ENCODE data around the gene PIK3IP1. TPM values are rescaled to one million over a fixed set of nuclear protein-coding genes. Genes with fewer than 3 reads are reported as not detected.
"Not testable (repeated sequence)": the region's sequence is repeated elsewhere in the genome, so short reads cannot be mapped to it uniquely, and the experiment has no call there.

The PIK3IP1 gene
- total and polyA plus RNA-seq, 2 donors from 2014 or later = 21.4 to 42.7 TPM

DNA sequence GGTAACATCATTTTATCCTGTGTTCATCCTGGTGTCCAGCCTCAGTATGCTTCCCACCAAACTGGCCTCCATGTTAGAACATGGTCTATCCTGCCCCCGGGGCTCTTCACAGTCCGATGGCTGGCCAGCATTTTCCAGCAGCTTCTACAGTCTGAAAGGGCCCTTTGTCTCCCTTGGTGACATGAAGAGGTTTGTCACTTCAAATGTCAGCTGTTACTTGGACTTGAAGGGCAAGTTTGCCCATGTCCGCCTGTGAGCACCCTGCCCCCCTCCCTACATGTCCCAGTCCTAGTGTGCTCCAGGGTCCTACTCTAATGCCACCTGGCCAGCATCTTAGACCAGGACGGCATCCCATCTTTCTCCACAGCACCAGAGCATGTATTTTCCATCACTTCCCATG lies 29.1 kb upstream of the PIK3IP1 start:
- H3K4me1 ChIP-seq (ENCODE audit: control insufficient read depth in 2 of 3, insufficient read depth in 2 of 3, low read depth in 1 of 3, low read length in 3 of 3) = peaks cover 0 to 3% (median 0%) of the 10 kb centered on the region in 3 donors
- H3K9me3 ChIP-seq (ENCODE audit: control insufficient read depth in 2 of 3, insufficient read depth in 1 of 3, low read length in 3 of 3) = no peaks in the 10 kb centered on the region
- DNase-seq (no peak), FAIRE-seq (no peak)
- no peak overlapping the region for H3K27ac ChIP-seq (ENCODE audit: low read depth in 2 of 2, low read length in 2 of 2)
- H3K4me3 ChIP-seq (ENCODE audit: low read length in 3 of 3) = no peak overlapping the region
- no peak overlapping the region for H3K9ac ChIP-seq (ENCODE audit: low read length in 3 of 3)
- intact Hi-C loops (cut with DNase I) = no loop called here
- no peak for TF ChIP-seq CTCF (IDR thresholded peaks at IDR 0.05; ENCODE audit: borderline replicate concordance, extremely low read depth, insufficient read depth)
- peaks cover 0 to 6% (median 2%) of the 10 kb centered on the region in 3 donors for H3K36me3 ChIP-seq (ENCODE audit: control insufficient read depth in 2 of 3, insufficient read depth in 3 of 3, low read length in 3 of 3)
- H3K27me3 ChIP-seq (ENCODE audit: control insufficient read depth, insufficient read depth, low read length) = no peaks in the 10 kb centered on the region

GRCh38 chr22:31314220-31314619 lies 21.9 kb upstream of the PIK3IP1 start:
- intact Hi-C loops (cut with DNase I); DNase-seq; H3K9me3 ChIP-seq (ENCODE audit: control insufficient read depth in 2 of 3, insufficient read depth in 1 of 3, low read length in 3 of 3); H3K27me3 ChIP-seq (ENCODE audit: control insufficient read depth, insufficient read depth, low read length); H3K27ac ChIP-seq (ENCODE audit: low read depth in 2 of 2, low read length in 2 of 2); H3K36me3 ChIP-seq (ENCODE audit: control insufficient read depth in 2 of 3, insufficient read depth in 3 of 3, low read length in 3 of 3); H3K4me3 ChIP-seq (ENCODE audit: low read length in 3 of 3); H3K4me1 ChIP-seq (ENCODE audit: control insufficient read depth in 2 of 3, insufficient read depth in 2 of 3, low read depth in 1 of 3, low read length in 3 of 3); H3K9ac ChIP-seq (ENCODE audit: low read length in 3 of 3); FAIRE-seq: not testable (repeated sequence)

GRCh38 chr22:31313366-31314147 lies 21.3 kb upstream of the PIK3IP1 start:
- H3K9ac ChIP-seq (ENCODE audit: low read length in 3 of 3) = peak overlapping the region in 1 of 3 donors; percentile 74
- H3K4me3 ChIP-seq (ENCODE audit: low read length in 3 of 3) = peak overlapping the region in 1 of 3 donors; percentile 3
- intact Hi-C loops (cut with DNase I) = no loop called here
- FAIRE-seq (peak; percentile 74), DNase-seq (peak; percentile 74 to 94 (median 81))
- no peaks in the 10 kb centered on the region for H3K36me3 ChIP-seq (ENCODE audit: control insufficient read depth in 2 of 3, insufficient read depth in 3 of 3, low read length in 3 of 3)
- peak; percentile 77 for TF ChIP-seq CTCF (IDR thresholded peaks at IDR 0.05; ENCODE audit: borderline replicate concordance, extremely low read depth, insufficient read depth)
- no peaks in the 10 kb centered on the region for H3K27me3 ChIP-seq (ENCODE audit: control insufficient read depth, insufficient read depth, low read length)
- peaks cover 0 to 5% (median 0%) of the 10 kb centered on the region in 3 donors for H3K9me3 ChIP-seq (ENCODE audit: control insufficient read depth in 2 of 3, insufficient read depth in 1 of 3, low read length in 3 of 3)
- H3K27ac ChIP-seq (ENCODE audit: low read depth in 2 of 2, low read length in 2 of 2) = peak overlapping the region; percentile 66 to 90
- peaks cover 0 to 5% (median 4%) of the 10 kb centered on the region in 3 donors for H3K4me1 ChIP-seq (ENCODE audit: control insufficient read depth in 2 of 3, insufficient read depth in 2 of 3, low read depth in 1 of 3, low read length in 3 of 3)

- Histone ChIP-seq H3K9ac (ENCODE audit: low read length in 3 of 3) (no peak overlapping the region), H3K36me3 (ENCODE audit: control insufficient read depth in 2 of 3, insufficient read depth in 3 of 3, low read length in 3 of 3) (no peaks in the 10 kb centered on the region), H3K9me3 (ENCODE audit: control insufficient read depth in 2 of 3, insufficient read depth in 1 of 3, low read length in 3 of 3) (no peaks in the 10 kb centered on the region), H3K27ac (ENCODE audit: low read depth in 2 of 2, low read length in 2 of 2) (no peak overlapping the region), H3K27me3 (ENCODE audit: control insufficient read depth, insufficient read depth, low read length) (no peaks in the 10 kb centered on the region), H3K4me1 (ENCODE audit: control insufficient read depth in 2 of 3, insufficient read depth in 2 of 3, low read depth in 1 of 3, low read length in 3 of 3) (no peaks in the 10 kb centered on the region), H3K4me3 (ENCODE audit: low read length in 3 of 3) (no peak overlapping the region)
- TF ChIP-seq CTCF (IDR thresholded peaks at IDR 0.05; ENCODE audit: borderline replicate concordance, extremely low read depth, insufficient read depth) = no peak
- FAIRE-seq = no peak
- intact Hi-C loops (cut with DNase I) = no loop called here
- no peak for DNase-seq
These were observed 15.9 kb upstream of the PIK3IP1 start for GRCh38 chr22:31308181-31308580.
